ELF-1 (cell line): Measurements from ENCODE around the gene WIZ.
"Not testable (repeated sequence)": the region's sequence is repeated elsewhere in the genome, so short reads cannot be mapped to it uniquely, and the experiment has no call there.

Experiments used
- DNase-seq: peaks from one replicate; pipeline ENCODE4 v3.0.0-alpha.2; 2016; ENCODE audit warnings: low read depth, low spot score

The WIZ gene

GRCh38 chr19:15428956-15429824, 20.6 kb downstream of the WIZ start:
- DNase-seq = no peak

- DNase-seq = no peak
Measured at GRCh38 chr19:15427991-15428471, 21.7 kb downstream of the WIZ start.

GRCh38 chr19:15427350-15427700, 22.4 kb downstream of the WIZ start:
- DNase-seq = no peak

- DNase-seq = no peak
Measured at GRCh38 chr19:15426485-15427349, 23.0 kb downstream of the WIZ start.

- DNase-seq = no peak
Measured at GRCh38 chr19:15425321-15425950, 24.3 kb downstream of the WIZ start.

GRCh38 chr19:15424692-15425272, 25.0 kb downstream of the WIZ start:
- DNase-seq = no peak

GRCh38 chr19:15424121-15424520, 25.6 kb downstream of the WIZ start:
- DNase-seq = no peak

- no peak for DNase-seq
Measured at GRCh38 chr19:15423130-15423529, 26.6 kb downstream of the WIZ start.

GRCh38 chr19:15422296-15423075, 27.3 kb downstream of the WIZ start:
- DNase-seq = no peak

GRCh38 chr19:15421721-15422260, 28.0 kb downstream of the WIZ start:
- no peak for DNase-seq

- no peak for DNase-seq
Measured at GRCh38 chr19:15421136-15421695, 28.5 kb downstream of the WIZ start.

- DNase-seq = no peak
Measured at GRCh38 chr19:15419413-15420025, 30.2 kb downstream of the WIZ start.

GRCh38 chr19:15418579-15419412, 31.0 kb downstream of the WIZ start, which contains the start of gene AKAP8L:
AKAP8L (minus strand) TSS chr19:15418988; CDS start chr19:15418923, 65 bp downstream.
- peak; percentile 100 for DNase-seq

- DNase-seq = peak; percentile 39
Measured at GRCh38 chr19:15418231-15418578, 31.6 kb downstream of the WIZ start.

- no peak for DNase-seq
Measured at GRCh38 chr19:15417699-15418098, 32.1 kb downstream of the WIZ start.

- no peak for DNase-seq
Measured at GRCh38 chr19:15412832-15413231, 36.9 kb downstream of the WIZ start.

GRCh38 chr19:15411351-15411750, 38.4 kb downstream of the WIZ start:
- DNase-seq = not testable (repeated sequence)

GRCh38 chr19:15404780-15405211, 45.0 kb downstream of the WIZ start:
- DNase-seq = no peak
